Superior temporal gyrus (tissue), 1 donor: ENCODE measurements around the gene ZNF532.
"Not testable (repeated sequence)": the region's sequence is repeated elsewhere in the genome, so short reads cannot be mapped to it uniquely, and the experiment has no call there.

Experiments used
- DNase-seq: peaks from one replicate; pipeline ENCODE4 v3.0.0-alpha.2; 2016; ENCODE audit errors: extremely low spot score

ZNF532 gene

GRCh38 chr18:58898010-58898799, 33.5 kb downstream of the ZNF532 start:
- DNase-seq = no peak

GRCh38 chr18:58900015-58900649, 35.5 kb downstream of the ZNF532 start:
- DNase-seq = no peak

- no peak for DNase-seq
Measured at GRCh38 chr18:58901143-58901542, 36.5 kb downstream of the ZNF532 start.

DNA sequence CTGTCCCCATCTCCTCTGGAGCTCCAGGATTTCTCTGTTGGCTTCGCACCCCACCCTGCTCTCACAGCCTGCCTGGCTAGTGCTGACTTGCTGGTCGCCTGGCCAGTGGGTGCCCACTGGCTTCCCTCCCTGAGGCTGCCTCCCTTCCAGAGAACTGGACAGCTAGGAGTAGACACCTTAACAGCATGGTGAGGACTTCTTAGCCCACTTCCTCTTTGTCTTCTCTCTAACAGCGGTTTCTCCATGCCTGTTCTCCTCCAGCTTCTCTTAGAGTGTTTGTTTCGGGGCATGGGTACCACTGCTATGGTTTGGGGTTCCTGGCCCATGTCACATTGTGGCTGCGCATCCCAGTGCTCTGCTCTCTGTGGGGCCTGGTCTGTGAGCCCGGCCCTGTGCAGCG, 37.1 kb downstream of the ZNF532 start:
- no peak for DNase-seq

- DNase-seq = no peak
Measured at GRCh38 chr18:58902961-58903360, 38.3 kb downstream of the ZNF532 start.

- no peak for DNase-seq
Measured at GRCh38 chr18:58903533-58903932, 38.9 kb downstream of the ZNF532 start.

DNA sequence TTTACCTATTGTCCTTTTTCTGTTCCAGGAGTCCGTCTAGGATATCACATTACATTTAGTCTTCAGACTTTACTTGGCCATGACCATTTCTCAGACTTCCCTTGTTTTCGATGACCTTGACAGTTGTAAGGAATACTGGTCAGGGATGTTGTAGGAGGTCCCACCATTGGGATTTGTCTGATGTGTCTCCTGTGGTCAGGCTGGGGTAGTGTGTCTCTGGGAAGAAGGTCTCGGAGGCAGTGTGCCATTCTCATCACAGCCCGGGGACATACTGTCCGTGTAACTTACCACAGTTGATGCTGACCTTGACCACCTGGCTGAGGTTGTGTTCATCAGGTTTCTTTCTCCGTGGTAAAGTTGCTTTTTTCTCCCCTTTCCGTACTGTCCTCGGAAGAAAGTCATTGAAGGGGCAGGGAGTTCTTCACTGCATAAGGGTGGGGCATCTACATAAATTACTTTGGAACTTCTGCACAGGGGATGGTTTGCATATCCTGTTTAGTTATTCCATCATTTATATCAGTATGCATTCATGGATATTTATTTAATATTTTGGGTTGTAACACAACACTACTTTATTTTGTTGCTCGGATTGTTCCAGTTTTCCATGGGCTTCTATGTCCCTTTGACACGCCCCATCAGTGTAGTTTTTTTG, 41.2 kb downstream of the ZNF532 start:
- DNase-seq = no peak

DNA sequence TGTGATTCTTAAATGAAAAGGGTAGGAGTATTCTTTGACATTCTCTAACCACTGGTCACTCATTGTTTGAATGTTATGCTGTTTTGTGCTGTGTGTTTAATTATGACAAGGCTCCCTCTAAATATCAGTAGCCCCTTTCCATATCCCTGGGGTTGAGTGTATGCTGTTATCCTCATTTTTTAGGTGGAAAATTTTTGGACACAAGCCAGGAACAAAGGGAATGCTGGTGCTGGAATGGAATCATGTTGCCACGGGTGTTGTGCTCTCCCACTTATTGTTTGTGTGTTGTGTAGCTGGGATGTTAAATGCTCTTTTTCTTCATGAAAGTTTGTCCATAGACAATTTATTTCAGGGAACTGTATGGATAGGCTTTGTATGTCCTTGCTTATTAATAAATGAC, 43.3 kb downstream of the ZNF532 start:
- no peak for DNase-seq

GRCh38 chr18:58909521-58909920, 44.8 kb downstream of the ZNF532 start:
- DNase-seq = no peak

- DNase-seq = no peak
Measured at GRCh38 chr18:58911241-58911640, 46.6 kb downstream of the ZNF532 start.

- DNase-seq = no peak
Measured at GRCh38 chr18:58911766-58912165, 47.1 kb downstream of the ZNF532 start.

DNA sequence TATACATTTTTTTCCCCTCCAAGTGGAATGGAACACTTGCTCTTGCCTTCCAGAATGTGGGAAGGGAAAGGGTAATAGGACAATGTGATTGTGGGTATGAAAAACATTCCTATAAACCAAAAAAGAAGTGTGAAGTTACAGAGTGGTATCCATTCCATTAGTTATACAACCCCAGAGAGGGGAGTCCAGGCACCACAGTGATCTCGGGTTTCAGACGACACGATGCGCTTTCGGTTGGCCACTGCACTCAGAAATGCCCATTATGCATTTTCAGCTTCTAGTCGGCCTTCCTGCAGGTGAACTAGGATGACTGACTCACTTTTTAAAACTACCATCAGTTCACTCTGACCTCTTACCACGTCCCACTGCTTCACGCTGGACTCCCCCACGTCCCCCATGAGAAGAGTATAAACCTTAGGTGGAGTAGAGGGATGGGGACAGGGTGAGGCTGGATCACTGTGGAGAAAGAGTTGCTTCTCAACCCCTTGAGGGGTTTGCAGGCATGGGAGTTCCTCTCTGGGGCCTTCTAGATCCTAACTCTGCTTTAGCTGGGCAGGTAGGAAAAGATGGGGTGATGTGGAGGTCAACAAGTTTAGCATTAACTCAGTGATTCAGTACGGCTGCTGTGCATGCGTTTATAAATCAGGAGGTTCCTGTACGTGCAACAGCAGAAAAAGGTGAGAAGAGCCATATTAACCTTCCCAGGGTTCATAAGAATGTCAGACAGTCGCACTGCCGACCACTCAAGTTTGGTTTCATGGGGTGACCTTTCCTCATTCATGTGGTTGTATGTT, 50.5 kb downstream of the ZNF532 start:
- DNase-seq = no peak

GRCh38 chr18:58915995-58916394, 51.3 kb downstream of the ZNF532 start:
- no peak for DNase-seq

DNA sequence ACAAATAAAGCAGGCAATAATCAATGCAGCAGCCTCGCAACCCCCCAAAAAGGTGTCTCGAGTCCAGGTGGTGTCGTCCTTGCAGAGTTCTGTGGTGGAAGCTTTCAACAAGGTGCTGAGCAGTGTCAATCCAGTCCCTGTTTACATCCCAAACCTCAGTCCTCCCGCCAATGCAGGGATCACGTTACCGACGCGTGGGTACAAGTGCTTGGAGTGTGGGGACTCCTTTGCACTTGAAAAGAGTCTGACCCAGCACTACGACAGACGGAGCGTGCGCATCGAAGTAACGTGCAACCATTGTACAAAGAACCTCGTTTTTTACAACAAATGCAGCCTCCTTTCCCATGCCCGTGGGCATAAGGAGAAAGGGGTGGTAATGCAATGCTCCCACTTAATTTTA, 55.3 kb downstream of the ZNF532 start:
- DNase-seq = not testable (repeated sequence)

- no peak for DNase-seq
Measured at GRCh38 chr18:58922995-58923394, 58.3 kb downstream of the ZNF532 start.

DNA sequence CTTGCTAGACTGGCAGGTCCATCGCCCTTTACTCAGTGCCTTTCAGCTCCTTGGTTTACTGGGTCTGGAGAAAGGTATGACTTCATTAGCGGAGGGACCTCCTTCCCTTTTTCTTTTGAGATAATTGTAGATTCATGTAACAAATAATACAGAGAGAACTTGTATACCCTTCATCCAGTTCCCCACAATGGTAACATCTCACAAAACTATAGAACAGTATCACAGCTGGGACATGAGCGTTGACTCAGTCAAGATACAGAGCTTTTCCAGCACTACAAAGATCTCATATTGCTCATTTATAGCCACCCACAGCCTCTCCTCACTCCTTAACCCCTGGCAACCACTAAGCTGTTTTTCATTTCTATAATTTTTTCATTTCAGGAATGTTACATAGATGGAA, 59.8 kb downstream of the ZNF532 start:
- no peak for DNase-seq

GRCh38 chr18:58927659-58928058, 63.0 kb downstream of the ZNF532 start:
- no peak for DNase-seq

DNA sequence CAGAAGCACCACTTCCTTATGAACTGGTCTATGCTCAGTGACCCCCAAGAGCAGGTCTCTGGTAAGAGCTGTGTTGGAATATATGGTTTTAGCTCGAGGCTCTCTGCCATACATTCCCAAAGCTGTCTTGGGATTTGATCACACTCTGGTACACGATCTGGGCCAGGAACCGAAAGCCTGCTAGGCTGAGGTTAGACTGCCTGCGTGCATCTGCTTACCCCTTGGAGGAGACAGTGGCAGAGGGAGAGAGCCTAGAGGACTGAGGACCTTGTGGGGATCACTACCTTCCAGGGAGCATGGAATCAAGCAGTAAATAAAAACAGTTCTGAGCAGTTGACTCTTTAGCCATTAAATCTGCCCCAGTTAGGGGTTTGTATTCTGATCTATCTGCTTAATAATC, 63.7 kb downstream of the ZNF532 start:
- no peak for DNase-seq

DNA sequence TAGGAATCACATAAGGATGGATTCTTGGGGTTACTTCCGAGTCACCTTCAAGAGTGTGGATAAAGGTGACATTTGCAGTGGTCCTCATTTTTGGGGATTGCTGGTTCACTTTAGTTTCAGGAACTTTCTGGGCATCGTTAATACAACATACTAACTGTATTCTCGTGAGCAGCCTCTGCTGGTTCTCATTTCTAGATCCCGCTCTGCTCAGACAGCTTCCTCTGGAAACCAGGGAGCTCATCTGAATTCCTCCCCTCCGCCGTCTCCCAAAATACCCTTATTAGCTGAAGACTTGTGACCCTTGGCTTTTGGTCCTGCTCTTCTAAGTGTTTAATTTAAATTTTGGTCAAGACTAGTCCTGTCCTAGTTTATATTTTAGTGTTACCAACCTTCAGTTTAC, 64.5 kb downstream of the ZNF532 start:
- no peak for DNase-seq

DNA sequence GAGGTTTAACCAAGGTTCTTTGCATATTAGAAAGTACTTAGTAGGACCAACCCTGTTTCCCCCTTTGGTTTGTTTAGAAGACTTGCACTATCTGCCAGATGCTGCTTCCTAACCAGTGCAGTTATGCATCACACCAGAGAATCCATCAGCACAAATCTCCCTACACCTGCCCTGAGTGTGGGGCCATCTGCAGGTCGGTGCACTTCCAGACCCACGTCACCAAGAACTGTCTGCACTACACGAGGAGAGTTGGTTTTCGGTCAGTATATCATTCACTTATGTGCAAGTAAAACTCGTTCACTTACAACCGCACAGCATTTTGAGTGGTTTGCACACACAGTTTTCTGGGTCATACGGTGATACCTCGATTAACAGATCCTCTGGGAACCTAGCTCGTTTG, 69.7 kb downstream of the ZNF532 start:
- no peak for DNase-seq

- no peak for DNase-seq
Measured at GRCh38 chr18:58934933-58935577, 70.4 kb downstream of the ZNF532 start.
